Endothelial cell of umbilical vein (primary cell): ENCODE results near the gene CMSS1. TPM values are rescaled to one million over a fixed set of nuclear protein-coding genes. Genes with fewer than 3 reads are reported as not detected.

ENCODE experiments used
- BruUV-seq: library from RNA; stranded (reverse); fragments of 400-500 nt; replicated peaks from 2 replicates; lab custom pipeline; 2021; lab: Mats Ljungman, UMichigan
- CTCF ChIA-PET: fragments of 300-600, 350-600 bp; sonication (Branson Sonifier 250); formaldehyde crosslinking; loops from one replicate; lab custom pipeline; 2021; ENCODE audit warnings: antibody characterized with exemption, inconsistent platforms; lab: Charles Lee
- POLR2A ChIA-PET: fragments of 300-600, 350-600 bp; sonication (Branson Sonifier 250); formaldehyde crosslinking; loops from one replicate; lab custom pipeline; 2021; ENCODE audit warnings: antibody characterized with exemption, inconsistent platforms; lab: Charles Lee
- DNase-seq: peaks from one replicate; pipeline ENCODE4 v3.0.0-alpha.2; 2011; ENCODE audit warnings: low read depth, low spot score
- FAIRE-seq: peaks from 2 replicates; lab custom pipeline; 2011; peaks lifted over from hg19 to GRCh38; lab: Jason Lieb, UNC
- H2AFZ ChIP-seq: 2 replicates; pipeline ENCODE4 v1.6.0; 2012; ENCODE audit warnings: low read depth, low read length, control low read depth, inconsistent platforms
- H3K27ac ChIP-seq: 2 replicates; pipeline ENCODE4 v1.5.1; 2011; ENCODE audit warnings: low read depth, mild to moderate bottlenecking, control low read depth, low read length, moderate library complexity; ENCODE audit not compliant: insufficient read depth
- H3K27me3 ChIP-seq, 2 experiments: 2 replicates each; pipeline versions ENCODE4 v1.6.0 to v1.6.1; 2011; ENCODE audit warnings: low read length in 2 of 2, mixed read lengths in 1 of 2; ENCODE audit not compliant: control insufficient read depth in 2 of 2, insufficient read depth in 2 of 2
- H3K36me3 ChIP-seq, 2 experiments: 2 replicates in 1 of 2; 3 replicates in 1 of 2; pipeline ENCODE4 v1.5.1; 2011; ENCODE audit warnings: low read length in 2 of 2, mild to moderate bottlenecking in 1 of 2, moderate library complexity in 1 of 2; ENCODE audit not compliant: control insufficient read depth in 2 of 2, insufficient read depth in 2 of 2; ENCODE audit errors: extremely low read depth in 1 of 2
- H3K4me1 ChIP-seq: 3 replicates; pipeline ENCODE4 v1.5.1; 2011; ENCODE audit warnings: mild to moderate bottlenecking, low read length; ENCODE audit not compliant: control insufficient read depth, insufficient read depth; ENCODE audit errors: extremely low read depth
- H3K4me2 ChIP-seq: 2 replicates; pipeline ENCODE4 v1.6.1; 2011; ENCODE audit warnings: low read length, control low read depth, mixed read lengths; ENCODE audit not compliant: insufficient read depth
- H3K4me3 ChIP-seq, 3 experiments: fragments of 200-600 bp in 1 of 3; sonication (generic), shearing (Covaris generic) in 1 of 3; replicated peaks in 1 of 3; 2 replicates each; pipeline ENCODE4 v1.5.1; 2011 to 2016; ENCODE audit warnings: control low read depth in 3 of 3, low read length in 3 of 3, mild to moderate bottlenecking in 2 of 3, inconsistent platforms in 1 of 3, low read depth in 1 of 3, moderate library complexity in 1 of 3; ENCODE audit not compliant: insufficient read depth in 1 of 3
- H3K79me2 ChIP-seq: 2 replicates; pipeline ENCODE4 v1.6.0; 2012; ENCODE audit warnings: low read length, inconsistent platforms; ENCODE audit not compliant: control insufficient read depth, insufficient read depth
- H3K9ac ChIP-seq: replicated peaks from 2 replicates; pipeline ENCODE3; 2011; ENCODE audit warnings: low read length, control low read depth; ENCODE audit not compliant: insufficient read depth; ENCODE audit errors: extremely low read depth
- H3K9me1 ChIP-seq: replicated peaks from 3 replicates; pipeline ENCODE4 v1.6.0; 2011; ENCODE audit warnings: mild to moderate bottlenecking, low read length; ENCODE audit not compliant: control insufficient read depth, insufficient read depth; ENCODE audit errors: extremely low read depth
- H3K9me3 ChIP-seq: replicated peaks from 2 replicates; pipeline ENCODE4 v1.5.1; 2012; ENCODE audit warnings: low read length, inconsistent platforms; ENCODE audit not compliant: control insufficient read depth, insufficient read depth
- H4K20me1 ChIP-seq: replicated peaks from 2 replicates; pipeline ENCODE3; 2011; ENCODE audit warnings: mild to moderate bottlenecking, low read length; ENCODE audit not compliant: control insufficient read depth, insufficient read depth; ENCODE audit errors: extremely low read depth
- CTCF ChIP-seq, 2 donors: IDR thresholded peaks; 1 replicate in 1 of 2; 2 replicates in 1 of 2; pipeline ENCODE4 v1.5.1; 2011; ENCODE audit warnings: low read length in 2 of 2, mild to moderate bottlenecking in 2 of 2, moderate library complexity in 2 of 2, control low read depth in 1 of 2, inconsistent platforms in 1 of 2, low read depth in 1 of 2; ENCODE audit not compliant: insufficient read depth in 1 of 2; ENCODE audit errors: extremely low read depth in 1 of 2
- EZH2 ChIP-seq: IDR thresholded peaks from 2 replicates; pipeline ENCODE4 v1.6.1; 2012; ENCODE audit warnings: borderline replicate concordance, low read depth, mild to moderate bottlenecking, moderate library complexity, low read length, inconsistent platforms; ENCODE audit not compliant: severe bottlenecking
- GATA2 ChIP-seq: IDR thresholded peaks from 2 replicates; pipeline ENCODE4 v1.7.0; 2011; ENCODE audit warnings: low read depth, mild to moderate bottlenecking, moderate library complexity, mixed read lengths, low read length; ENCODE audit not compliant: insufficient read length, insufficient read depth
- JUN ChIP-seq: IDR thresholded peaks from 2 replicates; pipeline ENCODE4 v1.6.1; 2011; ENCODE audit warnings: borderline replicate concordance, low read depth; ENCODE audit not compliant: insufficient read length, insufficient read depth
- MAX ChIP-seq: IDR thresholded peaks from 2 replicates; pipeline ENCODE4 v1.6.1; 2011; ENCODE audit not compliant: insufficient read depth, insufficient read length
- MYC ChIP-seq: IDR thresholded peaks from one replicate; pipeline ENCODE4 v1.6.1; 2011; ENCODE audit warnings: mild to moderate bottlenecking, low read depth, low read length
- POLR2A ChIP-seq: IDR thresholded peaks from 2 replicates; pipeline ENCODE4 v1.6.1; 2012; ENCODE audit warnings: low read depth, mild to moderate bottlenecking, control low read depth, low read length
- POLR2AphosphoS5 ChIP-seq: IDR thresholded peaks from 2 replicates; pipeline ENCODE4 v1.6.1; 2012; ENCODE audit warnings: low read depth, mild to moderate bottlenecking, control low read depth, low read length, moderate library complexity; ENCODE audit not compliant: insufficient read depth
- dilution Hi-C: fragments of 300-500 bp; cut with MboI; formaldehyde crosslinking; loops from one replicate; pipeline ENCODE4 v1.15.0; 2019; ENCODE audit warnings: low sequenced_read_pairs; ENCODE audit not compliant: extremely low pct_ligation_motif_present
- intact Hi-C: fragments of 100-400 bp; cut with micrococcal nuclease; formaldehyde crosslinking; loops from one replicate; pipeline ENCODE4 v1.10.0; 2022
- polyA plus RNA-seq, 4 experiments: library from polyadenylated mRNA; depleted of rRNA in 3 of 4; stranded (reverse) in 3 of 4; unstranded in 1 of 4; fragments of >200 nt; gene quantifications; 2 replicates each; pipeline versions ENCODE4 v1.2.1 to v1.2.3, GENCODE V29; 2011 to 2012; ENCODE audit warnings: missing spikeins in 1 of 4
- total RNA-seq: library from RNA; stranded (reverse); gene quantifications from 2 replicates; pipeline ENCODE4 v1.2.3, GENCODE V29; 2021

Gene CMSS1
- total and polyA plus RNA-seq, 2 donors (not counting 3 experiments of a cell fraction or from before 2014, with no cell fraction given), result 9.7 to 60.6 TPM

- peak overlapping the region; percentile 87 for H3K27ac ChIP-seq
- H3K27me3 ChIP-seq, result no peaks in the 10 kb centered on the region
- no peaks in the 10 kb centered on the region for H3K9me3 ChIP-seq
- H3K79me2 ChIP-seq, result peaks cover 51% of the 10 kb centered on the region
- ChIA-PET POLR2A (no interaction called here), CTCF (interaction anchor here (1.2 to 2.8 kb wide), 5 partner anchors 8 to 709 kb away, joined by 3 to 32 read pairs (median 7); no protein-coding TSS in a partner anchor)
- H3K36me3 ChIP-seq, result no peaks in the 10 kb centered on the region
- H3K9ac ChIP-seq, result no peak overlapping the region
- TF ChIP-seq CTCF (IDR thresholded peaks at IDR 0.05; ENCODE audit: extremely low read depth in 1 of 2, insufficient read depth in 1 of 2, low read depth in 1 of 2, low read length in 2 of 2), result no peak
- no peak for TF ChIP-seq POLR2A
- TF ChIP-seq POLR2AphosphoS5, result no peak
- TF ChIP-seq GATA2, result no peak
- no peak for TF ChIP-seq JUN
- TF ChIP-seq EZH2, result no peak
- no peak for TF ChIP-seq MYC
- no peak for TF ChIP-seq MAX
- intact Hi-C loops (no loop called here), dilution Hi-C loops (no loop called here)
- no TSS peak for BruUV-seq
- no peaks in the 10 kb centered on the region for H4K20me1 ChIP-seq
- no peak overlapping the region for H3K4me3 ChIP-seq
- H3K9me1 ChIP-seq, result no peaks in the 10 kb centered on the region
- H3K4me2 ChIP-seq, result peak overlapping the region; percentile 10
- no peak overlapping the region for H2AFZ ChIP-seq
- peaks cover 23% of the 10 kb centered on the region for H3K4me1 ChIP-seq
- no peak for DNase-seq
- FAIRE-seq, result no peak
Measured at GRCh38 chr3:99823723-99824711, 6.4 kb downstream of the CMSS1 start.
